ENCODE measurements around the gene ANO5.

Gene ANO5

GRCh38 chr11:22192642-22193347 is at the start of gene ANO5:
ANO5 (plus strand) TSS chr11:22193085; CDS start chr11:22193493, 408 bp downstream.
- DNase-seq, result no peak

- no peak for DNase-seq
Measured at GRCh38 chr11:22151649-22152197, 41.2 kb upstream of the ANO5 start.

- no peak for DNase-seq
Measured at GRCh38 chr11:22157531-22157930, 35.4 kb upstream of the ANO5 start.

- no peak for DNase-seq
Measured at GRCh38 chr11:22161489-22161888, 31.4 kb upstream of the ANO5 start.

GRCh38 chr11:22162756-22163155 is 30.1 kb upstream of the ANO5 start:
- DNase-seq, result no peak

- no peak for DNase-seq
Measured at GRCh38 chr11:22163394-22163797, 29.5 kb upstream of the ANO5 start.

- no peak for DNase-seq
Measured at GRCh38 chr11:22165087-22165486, 27.8 kb upstream of the ANO5 start.

- no peak for DNase-seq
Measured at GRCh38 chr11:22165759-22166513, 26.9 kb upstream of the ANO5 start.

GRCh38 chr11:22169833-22170232 is 23.1 kb upstream of the ANO5 start:
- no peak for DNase-seq

- no peak for DNase-seq
Measured at GRCh38 chr11:22173532-22173931, 19.4 kb upstream of the ANO5 start.

- DNase-seq, result no peak
Measured at GRCh38 chr11:22177186-22177585, 15.7 kb upstream of the ANO5 start.

GRCh38 chr11:22179626-22180025 is 13.3 kb upstream of the ANO5 start:
- DNase-seq, result no peak

- no peak for DNase-seq
Measured at GRCh38 chr11:22180131-22180530, 12.8 kb upstream of the ANO5 start.

- DNase-seq, result no peak
Measured at GRCh38 chr11:22189660-22190059, 3.2 kb upstream of the ANO5 start.

- DNase-seq, result no peak
Measured at GRCh38 chr11:22190827-22191463, 1.9 kb upstream of the ANO5 start.

- DNase-seq, result no peak
Measured at GRCh38 chr11:22192289-22192641, 620 bp upstream of the ANO5 start.

- DNase-seq, result no peak
Measured at GRCh38 chr11:22193348-22194051, 615 bp downstream of the ANO5 start.

- DNase-seq, result no peak
Measured at GRCh38 chr11:22194306-22194705, 1.4 kb downstream of the ANO5 start.

GRCh38 chr11:22194907-22195306 is 2.0 kb downstream of the ANO5 start:
- no peak for DNase-seq

- no peak for DNase-seq
Measured at GRCh38 chr11:22197139-22198005, 4.5 kb downstream of the ANO5 start.

- DNase-seq, result no peak
Measured at GRCh38 chr11:22199243-22199642, 6.4 kb downstream of the ANO5 start.

- no peak for DNase-seq
Measured at GRCh38 chr11:22203281-22203680, 10.4 kb downstream of the ANO5 start.

Measured in activated CD4-positive, alpha-beta T cell treated with anti-CD3 and anti-CD28 coated beads, Interleukin-2, amount 50 U/mL, for 1 hour (primary cell).